GM11168 (cell line): ENCODE measurements around the gene HOXB3.

Experiments
- in situ Hi-C: fragments of 300-500 bp; cut with MboI; formaldehyde crosslinking; loops from one replicate; pipeline ENCODE4 v1.12.0; 2022; ENCODE audit warnings: low sequenced_read_pairs; ENCODE audit not compliant: unreplicated experiment

Gene HOXB3

DNA sequence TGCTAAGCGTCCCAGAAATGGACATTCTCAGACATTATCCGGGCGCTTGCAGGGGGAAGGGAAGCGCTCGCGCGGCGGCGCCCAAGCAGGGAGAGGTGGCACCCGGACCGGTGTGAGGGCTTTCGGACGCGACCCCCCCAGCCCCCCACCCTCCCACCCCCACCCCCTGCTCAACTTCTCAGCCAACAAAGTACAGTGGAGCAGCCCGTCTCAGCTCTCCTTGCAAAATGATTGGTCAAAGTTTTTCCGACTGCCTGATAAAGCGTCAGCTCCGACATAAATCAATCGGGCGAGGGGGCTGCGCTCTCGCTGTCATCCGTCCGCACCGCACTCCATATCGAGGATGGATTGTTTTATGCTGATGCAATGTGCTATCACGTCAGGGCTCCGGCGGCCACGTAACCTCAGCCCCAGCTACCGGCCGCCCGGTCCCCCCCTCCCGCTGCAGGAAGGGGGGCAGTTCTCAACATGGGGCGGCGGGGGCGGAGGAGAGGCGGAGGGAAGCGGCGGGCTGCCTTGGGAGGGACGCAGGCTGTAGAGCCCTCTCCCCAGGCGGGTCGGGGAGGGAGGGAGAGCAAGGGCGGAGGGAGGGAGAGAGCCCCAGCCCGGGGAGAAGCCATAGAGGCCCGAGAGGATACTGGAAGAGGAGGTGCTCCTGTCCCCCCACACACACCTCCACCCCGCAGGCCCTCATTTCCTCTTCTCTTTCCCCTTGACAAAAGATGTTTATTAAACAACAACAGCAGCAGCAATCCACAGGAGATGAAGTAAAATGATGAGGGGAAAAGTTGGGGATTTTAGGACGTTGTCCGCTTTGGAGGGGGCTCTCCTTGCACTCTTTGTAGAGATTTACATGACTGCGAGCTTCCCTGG is 36.4 kb upstream of the HOXB3 start, which contains the start of gene HOXB9:
Gene HOXB9, minus strand, starts transcription at position 114 of the 873 bp plus-strand sequence. Its CDS starts 89 bp downstream, at position 25.
- in situ Hi-C loops = no loop called here

DNA sequence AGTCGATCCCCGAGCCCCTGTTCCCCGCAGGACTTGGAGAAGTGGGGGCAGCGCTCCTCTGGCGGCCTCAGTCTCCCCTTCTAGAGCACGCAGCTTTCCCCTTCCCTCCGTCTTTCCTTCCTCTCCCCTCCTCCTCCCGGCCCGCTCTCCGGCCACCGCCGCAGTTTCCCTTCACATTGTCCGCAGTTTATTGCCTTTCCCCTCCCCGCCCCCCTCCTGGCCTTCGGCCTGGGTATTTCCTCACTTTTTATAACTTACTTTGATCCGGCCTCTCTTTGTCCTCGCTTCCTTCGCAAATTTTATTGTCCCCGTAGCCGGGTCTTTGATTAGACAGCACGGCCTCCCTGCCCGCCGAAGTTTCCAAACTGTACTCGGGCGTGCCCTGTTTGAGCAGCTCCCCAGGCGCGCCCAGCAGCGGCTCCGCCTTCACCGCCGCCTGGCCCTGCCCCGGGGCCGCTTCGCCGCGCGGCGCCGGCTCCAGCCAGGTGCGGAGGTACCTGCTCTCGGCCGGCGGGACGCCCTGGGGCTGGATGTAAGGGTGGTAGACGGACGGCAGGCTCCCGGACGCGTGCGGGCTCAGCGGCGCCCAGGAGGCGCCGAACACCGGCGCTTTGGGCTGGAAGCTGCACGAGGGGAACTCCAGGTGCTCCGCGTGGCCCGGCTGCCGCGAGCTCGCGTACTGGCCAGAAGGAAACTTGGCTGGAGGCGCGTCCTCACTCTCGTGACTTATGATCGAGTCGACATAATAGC is 35.6 kb upstream of the HOXB3 start:
- in situ Hi-C loops = no loop called here

DNA sequence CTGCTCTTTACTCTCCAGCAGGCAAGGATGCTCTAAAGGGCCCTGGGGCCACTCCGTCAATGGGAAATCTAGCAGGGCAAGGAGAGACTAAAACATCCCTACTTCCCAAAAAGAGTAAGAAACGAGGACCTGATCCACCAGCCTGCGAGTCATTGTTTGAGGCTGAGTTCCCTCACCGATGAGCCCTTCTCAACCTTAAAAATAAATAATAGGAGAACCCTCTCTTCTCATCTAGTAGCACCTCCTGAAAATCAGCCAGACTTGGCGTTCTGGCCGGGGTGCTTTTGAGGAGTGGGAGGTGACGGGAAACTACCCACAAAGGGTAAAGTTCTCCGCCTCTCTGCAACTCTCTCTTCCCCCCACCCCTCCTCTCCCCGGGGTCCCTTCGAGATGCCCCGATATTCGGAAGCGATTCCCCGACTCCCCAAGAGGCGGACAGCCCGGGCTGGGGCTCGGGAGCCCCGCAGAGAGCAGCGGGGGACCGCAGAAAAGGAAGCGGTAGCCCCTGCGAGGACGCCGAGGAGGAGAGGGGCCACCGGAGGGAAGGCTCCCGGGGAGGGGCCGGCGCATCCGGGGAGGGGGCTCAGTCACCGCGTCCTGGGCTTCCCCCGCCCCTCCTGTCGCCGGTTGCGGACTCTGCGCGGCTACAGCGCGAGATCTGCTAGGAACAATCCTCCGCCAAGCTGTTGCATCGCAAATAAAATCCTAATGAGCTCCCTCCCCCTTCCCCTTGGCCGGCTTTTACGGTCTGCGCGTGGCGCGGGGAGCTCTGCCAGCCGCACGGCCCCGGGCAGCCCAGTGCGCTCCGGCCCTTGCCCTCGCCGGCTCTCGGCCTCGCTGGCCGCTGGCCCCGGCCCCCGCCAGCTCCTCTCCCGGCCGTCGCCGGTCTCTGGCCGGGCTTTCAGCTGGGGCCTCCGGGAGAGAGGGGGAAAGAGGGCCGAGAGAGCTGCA is 34.8 kb upstream of the HOXB3 start:
- in situ Hi-C loops = no loop called here

DNA sequence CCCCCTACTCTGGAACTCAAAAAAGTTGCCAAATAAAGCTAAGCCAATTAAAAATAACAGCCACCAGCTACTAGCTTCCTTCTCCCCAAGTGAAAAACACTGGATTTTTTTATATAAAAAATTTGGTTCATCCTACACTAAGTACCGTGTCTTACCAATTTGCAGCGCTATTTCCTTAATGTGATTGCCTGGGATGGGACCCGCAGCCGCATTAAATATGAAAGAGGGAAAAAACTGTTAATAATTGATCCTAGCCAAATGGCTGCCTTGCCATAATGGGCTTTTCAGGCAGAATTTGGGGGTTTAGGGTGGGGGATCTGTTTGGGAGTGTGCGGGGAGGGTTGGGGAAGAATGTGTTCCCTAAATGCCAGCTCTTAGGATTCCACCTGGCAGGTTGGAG is 34.1 kb upstream of the HOXB3 start:
- in situ Hi-C loops = no loop called here

DNA sequence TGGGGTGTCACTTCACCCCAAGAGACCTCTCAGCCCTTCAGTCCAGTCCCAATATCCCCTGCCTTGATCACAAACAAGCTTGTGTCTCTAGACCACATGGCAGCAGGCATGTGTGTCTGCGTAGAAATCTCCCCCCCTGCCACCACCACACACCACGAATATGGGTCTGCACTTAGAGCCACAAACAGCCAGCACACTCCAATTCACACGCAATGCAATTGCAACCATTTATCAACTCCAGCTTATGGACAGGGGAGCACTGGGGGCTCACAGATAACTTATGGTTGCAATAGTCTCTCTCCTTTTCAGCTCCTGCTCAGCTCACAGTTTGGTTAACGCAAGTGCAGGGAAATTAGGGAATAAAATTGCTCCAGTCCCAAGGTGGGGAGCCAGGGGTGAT is 33.5 kb upstream of the HOXB3 start:
- in situ Hi-C loops = no loop called here

DNA sequence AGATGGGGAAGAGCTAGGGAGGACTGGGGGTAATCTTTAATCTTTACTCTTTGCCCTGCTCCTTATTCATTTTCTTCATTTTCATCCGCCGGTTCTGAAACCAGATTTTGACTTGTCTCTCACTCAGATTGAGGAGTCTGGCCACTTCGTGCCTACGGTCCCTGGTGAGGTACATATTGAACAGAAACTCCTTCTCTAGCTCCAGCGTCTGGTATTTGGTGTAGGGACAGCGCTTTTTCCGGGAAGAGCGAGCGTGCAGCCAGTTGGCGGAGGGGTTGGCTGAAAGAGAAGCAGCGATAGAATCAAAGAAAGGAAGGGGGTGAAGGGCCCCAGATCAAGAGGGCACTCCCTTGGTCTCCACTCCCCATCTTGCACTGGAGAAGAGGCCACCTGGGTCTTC is 32.8 kb upstream of the HOXB3 start:
- in situ Hi-C loops = no loop called here

DNA sequence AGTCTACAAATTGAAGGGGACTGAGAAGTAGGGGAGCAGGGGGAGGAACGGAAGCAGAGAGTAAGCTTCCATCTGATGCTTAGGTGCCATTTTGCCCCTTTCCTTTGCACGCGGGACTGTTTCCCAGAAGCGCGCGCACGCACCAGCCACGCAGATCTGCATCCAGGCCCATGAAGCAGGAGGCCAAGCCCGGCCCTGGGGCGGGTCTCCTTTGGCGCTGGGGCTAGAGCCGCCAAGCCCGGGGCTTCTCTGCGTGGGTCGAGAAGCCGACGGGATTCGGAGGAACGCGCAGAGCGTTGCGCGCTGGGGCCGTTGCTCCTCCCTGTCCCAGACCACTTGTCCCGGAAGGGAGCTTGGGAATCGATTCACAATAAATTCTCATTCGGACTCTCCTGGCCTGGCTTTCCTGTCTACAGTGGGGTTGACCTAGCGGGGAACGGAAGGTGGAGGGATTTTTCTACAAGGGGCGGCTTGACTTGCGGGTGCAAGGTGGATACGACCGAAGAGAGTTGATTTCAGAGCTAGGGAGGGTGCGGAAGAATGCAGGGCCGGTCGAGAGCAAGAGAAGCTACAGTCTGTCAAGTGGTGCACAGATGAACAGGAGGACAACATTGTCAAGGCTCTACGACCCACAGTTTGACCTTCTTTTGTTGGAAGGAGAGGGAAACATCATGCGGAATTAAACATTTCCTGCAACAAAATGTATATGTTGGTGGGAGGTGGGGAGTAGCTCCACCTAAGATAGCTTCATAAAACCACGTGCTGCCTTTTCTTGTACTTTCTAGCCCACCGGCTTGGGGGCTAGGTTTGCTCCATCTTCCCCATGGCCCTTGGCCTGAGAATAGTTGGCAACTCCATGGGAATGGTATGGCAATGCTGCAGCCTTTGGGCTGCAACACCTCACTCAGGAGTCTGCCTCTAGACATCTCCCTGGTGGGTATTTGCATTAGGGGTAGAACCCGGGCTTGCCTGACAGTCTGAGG is 31.7 kb upstream of the HOXB3 start:
- in situ Hi-C loops = no loop called here

DNA sequence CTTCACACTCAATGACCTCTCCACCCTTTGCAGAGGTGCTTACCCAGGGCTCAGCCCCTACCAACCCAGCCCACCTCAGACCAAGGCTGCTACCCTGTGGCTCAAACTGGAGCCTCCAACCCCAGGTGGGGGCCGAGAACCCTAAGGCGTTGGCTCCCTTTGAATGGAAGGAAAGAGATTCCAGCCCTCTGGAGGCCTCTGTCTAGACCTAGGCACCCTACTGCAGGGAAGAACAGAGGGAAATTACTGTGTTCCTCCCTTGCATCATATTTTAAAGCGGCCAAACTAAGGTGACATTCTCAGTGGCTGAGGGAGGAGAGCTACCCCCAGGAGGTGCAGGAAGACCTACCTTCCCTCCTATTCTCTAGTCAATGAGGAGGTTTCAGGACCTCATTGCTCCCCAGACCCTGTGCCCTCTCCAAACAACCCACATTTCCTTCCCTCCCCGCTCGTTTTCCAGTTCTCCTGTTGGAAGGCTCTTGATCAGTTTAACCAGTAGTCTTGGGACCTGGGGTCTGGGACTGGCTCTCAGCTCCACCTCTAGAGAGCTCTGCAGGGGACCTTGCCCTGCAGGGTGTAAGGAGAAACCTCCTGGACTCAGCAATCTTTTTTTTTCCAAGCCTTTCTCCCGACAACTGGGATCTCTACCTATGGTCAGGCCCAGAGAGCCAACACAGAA is 30.6 kb upstream of the HOXB3 start:
- in situ Hi-C loops = no loop called here

DNA sequence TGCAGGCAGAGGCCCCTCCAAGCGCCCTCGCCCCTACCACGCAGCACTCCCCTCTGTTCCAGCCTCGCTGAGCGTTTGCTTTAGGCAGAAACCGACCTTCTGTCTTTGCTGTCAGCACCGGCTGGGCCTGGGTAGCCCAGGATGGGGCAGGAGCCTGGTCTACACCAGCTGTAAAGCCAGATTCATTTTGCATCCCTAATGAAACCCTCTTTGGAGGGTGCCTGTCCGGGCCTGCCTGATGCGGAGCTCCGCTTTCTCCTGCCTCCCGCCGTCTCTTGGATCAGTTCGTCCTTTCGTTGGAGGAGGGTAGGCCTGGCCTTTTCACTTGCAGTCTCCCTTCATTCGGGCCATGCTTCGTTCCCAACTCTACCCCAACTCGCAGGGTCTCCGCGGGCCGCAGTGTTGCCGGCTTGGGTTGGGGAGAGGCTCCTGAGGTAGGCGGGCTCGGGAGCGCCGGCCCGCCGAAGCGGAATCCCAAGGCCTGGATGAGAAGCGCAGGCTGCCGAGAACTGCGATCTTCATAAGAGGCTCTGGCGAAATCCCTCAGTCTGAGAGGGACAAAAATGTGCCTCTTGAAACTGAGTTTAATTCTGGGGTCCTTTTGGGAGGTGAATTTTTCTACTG is 29.9 kb upstream of the HOXB3 start:
- in situ Hi-C loops = no loop called here

DNA sequence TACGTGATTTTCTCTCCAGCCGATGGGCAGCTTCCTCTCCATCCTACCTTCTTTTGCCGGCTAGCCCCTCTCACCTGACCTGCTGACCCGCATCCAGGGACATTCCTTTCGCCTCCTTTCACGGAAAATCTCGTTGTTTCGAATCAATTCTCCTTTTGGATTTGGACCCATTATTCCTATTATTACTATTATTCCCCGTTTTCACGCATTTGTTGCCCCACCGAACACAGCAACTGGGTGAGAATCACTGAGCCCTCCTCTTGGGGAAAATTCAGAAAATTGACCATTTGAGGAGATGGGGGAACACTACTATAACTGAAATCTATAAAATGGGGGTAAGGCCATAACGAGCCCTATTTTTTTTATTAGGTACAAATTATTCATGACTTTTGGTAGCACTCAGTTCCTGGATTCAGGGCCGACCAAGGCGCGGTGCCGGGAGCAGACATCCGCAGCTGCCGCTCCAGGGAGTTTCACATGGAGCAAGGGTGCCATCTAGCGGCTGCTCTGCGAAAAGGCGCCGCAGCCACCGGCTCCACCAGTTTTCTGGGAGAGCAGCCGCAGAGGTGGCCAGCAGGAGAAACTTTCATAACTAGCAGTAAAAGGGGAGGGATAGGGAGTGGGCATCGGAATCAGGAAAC is 28.3 kb upstream of the HOXB3 start:
- in situ Hi-C loops = no loop called here

DNA sequence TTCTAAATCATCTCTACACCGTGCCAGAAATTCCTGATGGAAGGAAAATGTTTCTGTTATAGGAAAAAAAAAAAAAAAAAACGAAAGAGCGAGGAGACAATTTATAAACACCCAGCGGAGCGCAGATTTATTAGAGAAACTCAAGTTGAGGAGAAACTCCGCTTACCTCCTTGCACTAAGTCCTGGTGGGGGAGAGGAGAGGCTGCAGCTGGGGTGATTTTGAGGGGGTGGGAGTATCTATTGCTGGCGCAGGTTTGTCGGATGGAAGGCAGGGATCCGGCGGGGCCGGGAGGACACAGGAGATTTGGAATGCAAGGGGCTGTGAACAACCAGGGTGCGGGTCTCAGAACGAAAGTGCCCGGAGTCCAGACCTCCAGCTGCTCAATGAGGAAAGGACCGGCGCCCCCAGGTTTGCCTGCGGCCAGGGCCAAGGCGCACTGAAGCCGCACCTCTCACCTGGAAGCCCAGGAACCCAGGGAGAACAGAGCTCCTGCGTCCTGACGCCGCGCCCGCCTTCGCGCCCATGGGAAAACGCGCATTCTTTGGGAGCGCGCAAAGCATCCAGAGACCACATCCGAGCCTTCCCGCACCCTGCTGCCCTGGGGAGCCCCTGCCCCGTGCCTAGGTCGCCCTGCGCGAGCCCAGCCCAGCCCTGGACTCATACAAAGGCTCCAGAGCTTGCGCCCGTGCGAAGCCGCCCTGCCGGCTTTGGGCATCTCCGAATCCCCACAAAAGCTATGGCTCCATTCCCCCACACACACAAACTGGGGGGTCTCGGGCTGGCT is 27.6 kb upstream of the HOXB3 start:
- in situ Hi-C loops = no loop called here

DNA sequence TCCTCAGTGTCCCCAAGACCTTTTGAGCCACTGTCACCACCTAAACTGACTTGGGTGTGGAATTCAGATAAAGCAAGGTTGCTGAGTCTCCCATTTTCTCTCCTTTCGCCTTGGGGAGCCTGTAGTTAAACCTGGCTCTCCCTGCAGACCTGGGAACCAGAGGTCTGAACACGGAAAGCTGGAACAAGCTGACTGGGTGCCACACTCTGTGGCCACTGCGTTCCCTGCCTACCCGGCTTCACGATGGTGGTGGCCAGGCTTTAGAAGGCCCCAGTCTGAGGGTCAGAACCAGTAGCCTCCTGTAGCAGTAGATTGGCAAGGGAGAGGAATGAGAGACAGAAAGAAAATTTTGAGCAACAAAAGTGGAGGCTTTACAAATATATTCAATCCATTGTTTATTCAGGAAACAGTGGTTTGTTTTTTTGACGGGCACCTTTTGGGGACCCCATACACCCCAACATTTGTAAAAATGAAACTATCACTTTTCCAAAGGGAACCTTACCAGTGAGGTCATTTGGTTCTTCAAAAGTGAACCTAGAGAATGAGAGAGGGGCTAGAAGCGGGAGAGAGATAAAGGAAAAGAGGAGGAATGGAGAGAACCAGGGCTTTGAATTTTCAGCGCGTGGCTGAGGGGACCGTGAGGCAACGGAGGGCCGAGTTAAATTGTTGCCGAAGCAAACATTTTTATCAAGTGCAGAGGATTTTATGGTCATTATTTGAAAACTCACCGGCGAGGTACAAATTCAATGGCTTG is 26.9 kb upstream of the HOXB3 start:
- in situ Hi-C loops = no loop called here

DNA sequence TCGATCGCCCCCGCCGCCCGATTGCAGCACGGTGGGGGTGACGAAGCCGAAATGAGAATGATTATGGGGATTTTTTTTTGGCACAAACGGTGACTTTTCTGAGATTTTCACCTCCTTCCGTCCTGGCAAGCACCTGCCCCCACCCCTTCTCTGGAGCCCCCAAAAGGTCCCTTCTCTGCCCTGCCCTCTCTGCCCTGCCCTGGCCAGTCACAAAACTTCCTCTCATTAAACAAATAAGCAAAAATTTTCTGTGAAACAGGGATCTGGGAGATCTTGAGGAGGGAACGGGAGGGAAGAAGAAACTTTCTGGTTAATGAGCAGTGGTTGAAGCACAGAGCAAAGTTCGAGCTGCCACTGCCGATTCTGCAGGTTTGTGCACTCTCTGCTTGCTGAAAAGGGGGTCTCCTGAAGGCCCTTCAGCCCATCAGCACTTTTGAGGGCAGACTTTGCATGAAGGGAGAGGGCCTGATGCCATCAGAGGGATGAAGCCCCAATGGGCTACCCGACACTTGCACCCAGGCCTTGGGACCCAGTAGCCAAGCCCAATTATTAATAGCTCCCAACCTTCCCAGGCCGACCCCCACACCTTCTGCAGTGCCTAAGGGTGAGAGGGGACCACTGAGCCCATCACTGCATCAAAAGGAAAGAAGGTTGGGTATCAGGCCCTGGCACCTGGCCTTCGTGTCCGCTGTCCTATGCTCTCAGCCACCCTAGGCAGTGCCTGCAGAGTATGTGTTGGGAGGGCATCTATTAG is 26.1 kb upstream of the HOXB3 start:
- in situ Hi-C loops = no loop called here

DNA sequence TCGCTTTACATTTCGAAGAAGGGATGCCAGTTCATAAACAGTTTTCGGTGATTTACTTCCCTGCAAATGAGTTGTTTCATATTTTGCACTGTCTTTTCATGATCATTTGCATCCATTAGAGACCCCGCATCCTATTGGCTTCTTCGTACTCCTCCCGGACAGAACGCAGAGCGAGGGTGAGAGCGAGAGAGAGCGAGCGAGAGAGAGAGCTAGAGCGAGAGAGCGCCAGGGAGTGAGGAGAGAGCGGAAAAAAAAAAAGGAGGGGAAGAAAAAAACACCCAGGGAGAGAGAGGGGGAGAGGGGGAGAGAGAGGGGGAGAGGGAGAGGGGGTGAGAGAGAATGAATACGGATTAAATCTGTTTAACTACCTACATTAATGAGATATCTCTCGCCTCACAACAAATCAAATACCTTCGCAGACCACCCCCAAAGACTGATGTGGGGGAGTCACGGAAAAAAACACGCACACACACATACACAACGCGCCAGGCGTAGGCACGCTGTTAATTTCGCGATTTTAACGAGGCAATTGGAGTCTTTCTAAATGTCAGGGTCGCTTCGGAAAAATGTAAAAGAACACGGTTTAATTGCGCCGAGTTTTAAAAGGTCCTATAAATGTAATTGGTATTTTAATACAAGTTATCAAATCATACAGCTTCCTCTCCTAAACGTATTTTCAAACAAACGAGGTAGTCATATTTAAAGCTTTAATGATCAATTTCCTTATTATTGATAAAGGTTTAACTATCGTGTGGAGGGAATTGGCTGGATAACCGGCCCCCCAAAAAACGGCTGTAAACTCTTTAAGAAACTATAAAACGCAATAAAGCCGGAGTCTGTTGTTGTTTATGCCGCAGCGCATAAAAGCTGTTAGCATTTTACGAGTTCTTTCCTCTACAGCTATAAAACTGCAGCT is 25.3 kb upstream of the HOXB3 start, which contains the start of gene HOXB8:
Gene HOXB8, minus strand, starts transcription at position 246 of the 916 bp plus-strand sequence. CDS start 588 bp downstream, outside the sequence.
- in situ Hi-C loops = no loop called here
